A549 (cell line): Measurements from ENCODE around the gene CBARP. TPM values are rescaled to one million over a fixed set of nuclear protein-coding genes. Genes with fewer than 3 reads are reported as not detected.

ENCODE experiments used
- ATAC-seq, 2 experiments: fragments of 200-7000 bp in 1 of 2; fragments of >200 bp in 1 of 2; cut with Nextera tagmentation in 1 of 2; cut with Tn5 transposase in 1 of 2; 3 replicates each; pipeline versions ENCODE4 v1.8.0 to v1.9.1; 2018 to 2020; ENCODE audit warnings: mild to moderate bottlenecking in 1 of 2, moderate library complexity in 1 of 2
- CTCF ChIA-PET: fragments of 300-600 bp; sonication (Branson Sonifier 250); formaldehyde crosslinking; extraction: SDS; loops from one replicate; lab custom pipeline; 2021; ENCODE audit warnings: antibody characterized with exemption, inconsistent platforms; lab: Yijun Ruan, JAX
- POLR2A ChIA-PET: fragments of 350-600 bp; formaldehyde crosslinking; extraction: SDS; loops from one replicate; lab custom pipeline; 2021; ENCODE audit warnings: antibody characterized with exemption, inconsistent platforms; lab: Yijun Ruan, JAX
- DNase-seq, 2 experiments: peaks; one replicate each; pipeline versions ENCODE4 v3.0.0 to v3.0.0-alpha.2; 2011 to 2016; ENCODE audit warnings: low read depth in 1 of 2, low spot score in 1 of 2
- FAIRE-seq: peaks from 2 replicates; lab custom pipeline; 2011; peaks lifted over from hg19 to GRCh38; lab: Jason Lieb, UNC
- H3K27ac ChIP-seq, 2 experiments: fragments of >200 bp; sonication (Bioruptor Twin); formaldehyde crosslinking; 3 replicates each; pipeline ENCODE4 v1.5.1; 2016 to 2017
- H3K4me1 ChIP-seq: fragments of >200 bp; sonication (Bioruptor Twin); formaldehyde crosslinking; 3 replicates; pipeline ENCODE4 v1.6.1; 2016
- H3K4me2 ChIP-seq: fragments of >200 bp; sonication (Bioruptor Twin); formaldehyde crosslinking; 3 replicates; pipeline ENCODE4 v1.6.1; 2016
- H3K4me3 ChIP-seq: fragments of >200 bp; sonication (Bioruptor Twin); formaldehyde crosslinking; 3 replicates; pipeline ENCODE4 v1.5.1; 2016
- H3K9me3 ChIP-seq: fragments of >200 bp; sonication (Bioruptor Twin); formaldehyde crosslinking; 3 replicates; pipeline ENCODE4 v1.6.1; 2016
- BHLHE40 ChIP-seq: IDR thresholded peaks from 2 replicates; pipeline ENCODE4 v1.6.1; 2012; ENCODE audit warnings: low read depth, low read length, inconsistent platforms
- CEBPB ChIP-seq, 2 experiments: fragments of >200 bp in 1 of 2; sonication (Bioruptor Twin) in 1 of 2; formaldehyde crosslinking in 1 of 2; IDR thresholded peaks; 2 replicates each; pipeline ENCODE4 v1.6.1; 2012 to 2016
- CTCF ChIP-seq: fragments of >200 bp; sonication (Bioruptor Twin); formaldehyde crosslinking; IDR thresholded peaks from 3 replicates; pipeline ENCODE4 v1.5.1; 2016
- EHMT2 ChIP-seq: fragments of 200-600 bp; sonication (generic); IDR thresholded peaks from 2 replicates; pipeline ENCODE4 v1.6.1; 2016; ENCODE audit warnings: antibody characterized with exemption, low read depth, mild to moderate bottlenecking, moderate library complexity
- ELK1 ChIP-seq: fragments of 150-350 bp; IDR thresholded peaks from 2 replicates; pipeline ENCODE4 v1.6.1; 2014; ENCODE audit warnings: low read depth, mild to moderate bottlenecking, low read length
- ESRRA ChIP-seq: fragments of 150-350 bp; IDR thresholded peaks from 2 replicates; pipeline ENCODE4 v1.6.1; 2014; ENCODE audit warnings: mild to moderate bottlenecking, low read length, borderline replicate concordance
- FOSL2 ChIP-seq, 2 experiments: fragments of 450-650 bp in 1 of 2; fragments of >200 bp in 1 of 2; sonication (Bioruptor Twin) in 1 of 2; formaldehyde crosslinking; IDR thresholded peaks; 2 replicates each; pipeline versions ENCODE4 v1.5.0 to v1.6.1; 2016 to 2020; ENCODE audit warnings: mild to moderate bottlenecking in 1 of 2, moderate library complexity in 1 of 2
- FOXS1 ChIP-seq: fragments of 250-450 bp; sonication (Bioruptor Pico); IDR thresholded peaks from 2 replicates; pipeline ENCODE4 v1.5.0; 2020; ENCODE audit warnings: mild to moderate bottlenecking, moderate library complexity
- HDAC2 ChIP-seq: fragments of 200-600 bp; sonication (generic); IDR thresholded peaks from 2 replicates; pipeline ENCODE4 v1.6.1; 2016
- HES2 ChIP-seq: fragments of >200 bp; sonication (Bioruptor Twin); formaldehyde crosslinking; IDR thresholded peaks from 2 replicates; pipeline ENCODE4 v1.6.1; 2016
- HMGXB4 ChIP-seq: fragments of 250-450 bp; sonication (Bioruptor Pico); IDR thresholded peaks from 2 replicates; pipeline ENCODE4 v1.5.0; 2021; ENCODE audit warnings: mild to moderate bottlenecking, moderate library complexity, borderline replicate concordance
- HOXB5 ChIP-seq: fragments of 250-450 bp; sonication (Bioruptor Pico); IDR thresholded peaks from 2 replicates; pipeline ENCODE4 v1.5.0; 2020; ENCODE audit warnings: mild to moderate bottlenecking, moderate library complexity
- JUN ChIP-seq, 2 experiments: fragments of >200 bp; sonication (Bioruptor Twin); formaldehyde crosslinking; IDR thresholded peaks; 2 replicates in 1 of 2; 3 replicates in 1 of 2; pipeline ENCODE4 v1.6.1; 2016 to 2017
- KDM5A ChIP-seq: fragments of 200-600 bp; sonication (generic); IDR thresholded peaks from 2 replicates; pipeline ENCODE4 v1.6.1; 2016; ENCODE audit warnings: antibody characterized with exemption, mild to moderate bottlenecking
- MAFK ChIP-seq: fragments of 450-650 bp; IDR thresholded peaks from 2 replicates; pipeline ENCODE4 v1.6.1; 2014; ENCODE audit not compliant: partially characterized antibody
- MAX ChIP-seq: IDR thresholded peaks from 2 replicates; pipeline ENCODE4 v1.6.1; 2012
- MAZ ChIP-seq: fragments of 150-350 bp; IDR thresholded peaks from 2 replicates; pipeline ENCODE4 v1.6.1; 2014; ENCODE audit warnings: antibody characterized with exemption, low read depth, low read length, borderline replicate concordance
- NFE2L2 ChIP-seq: fragments of 150-350 bp; conservative IDR thresholded peaks from 2 replicates; pipeline ENCODE4 v1.6.1; 2014; ENCODE audit warnings: low read length
- NPAS2 ChIP-seq: fragments of 250-450 bp; sonication (Bioruptor Pico); IDR thresholded peaks from 2 replicates; pipeline ENCODE4 v1.8.0; 2022; ENCODE audit warnings: mild to moderate bottlenecking, moderate library complexity, borderline replicate concordance
- PBX3 ChIP-seq: IDR thresholded peaks from 2 replicates; pipeline ENCODE4 v1.6.1; 2012
- POLR2A ChIP-seq: IDR thresholded peaks from 2 replicates; pipeline ENCODE4 v1.6.1; 2012; ENCODE audit warnings: mild to moderate bottlenecking, low read length
- POLR2AphosphoS2 ChIP-seq: conservative IDR thresholded peaks from 2 replicates; pipeline ENCODE4 v1.6.1; 2012; ENCODE audit warnings: low read length, improper control_type of control experiment, inconsistent platforms
- RARB ChIP-seq: fragments of 250-450 bp; sonication (Bioruptor Pico); IDR thresholded peaks from 2 replicates; pipeline ENCODE4 v1.8.0; 2021; ENCODE audit warnings: mild to moderate bottlenecking, moderate library complexity
- SREBF2 ChIP-seq: fragments of 450-650 bp; IDR thresholded peaks from 2 replicates; pipeline ENCODE4 v1.6.1; 2014; ENCODE audit warnings: mild to moderate bottlenecking, moderate library complexity
- TFCP2L1 ChIP-seq: fragments of 250-450 bp; sonication (Bioruptor Pico); IDR thresholded peaks from 2 replicates; pipeline ENCODE4 v1.5.0; 2021; ENCODE audit warnings: mild to moderate bottlenecking
- TP53 ChIP-seq: fragments of 250-450 bp; sonication (Bioruptor Pico); IDR thresholded peaks from 2 replicates; pipeline ENCODE4 v1.5.0; 2021; ENCODE audit warnings: mild to moderate bottlenecking, moderate library complexity
- USF2 ChIP-seq: fragments of 450-650 bp; IDR thresholded peaks from 2 replicates; pipeline ENCODE4 v1.6.1; 2014; ENCODE audit warnings: antibody characterized with exemption
- ZFP36 ChIP-seq: fragments of 450-650 bp; IDR thresholded peaks from 2 replicates; pipeline ENCODE4 v1.6.1; 2014; ENCODE audit warnings: borderline replicate concordance; ENCODE audit not compliant: partially characterized antibody
- ZSCAN20 ChIP-seq: fragments of 250-450 bp; sonication (Bioruptor Pico); IDR thresholded peaks from 2 replicates; pipeline ENCODE4 v1.8.0; 2022; ENCODE audit warnings: mild to moderate bottlenecking, moderate library complexity
- WGBS: methylation state at CpG from one replicate; pipeline ENCODE4 v1.1.6; 2017; ENCODE audit errors: missing lambda C conversion rate; 5-methylcytosine and 5-hydroxymethylcytosine counted together
- polyA plus RNA-seq, 4 experiments: library from polyadenylated mRNA; depleted of rRNA in 3 of 4; stranded (reverse); fragments of >200 nt; fragmentation: RNase III in 1 of 4; extraction: RNeasy Plus Mini Kit Qiagen cat#74134 plus additional on column Dnase treatment in 1 of 4; gene quantifications; 2 replicates in 3 of 4; 3 replicates in 1 of 4; pipeline ENCODE4 v1.2.3, GENCODE V29; 2011 to 2017

CBARP gene
- polyA plus RNA-seq, 2 of the 4 experiments (the other 2 are of a cell fraction) = 0.19 to 2.0 TPM

GRCh38 chr19:1214862-1215731 is 22.7 kb downstream of the CBARP start:
- DNase-seq (no peak), FAIRE-seq (no peak), ATAC-seq (peak in 1 of 2 experiments; percentile 15; a peak in 1 of 6 replicates)
- Histone ChIP-seq H3K9me3 (no peaks in the 10 kb centered on the region), H3K27ac (peak overlapping the region in 1 of 2 experiments; percentile 65; a peak in 3 of 6 replicates), H3K4me2 (peak overlapping the region; percentile 19; the same call in 1 of the 3 replicates), H3K4me3 (no peak overlapping the region), H3K4me1 (peaks cover 24% of the 10 kb centered on the region)
- POLR2A ChIA-PET = no interaction called here
- no peak for TF ChIP-seq HMGXB4 (CRISPR knock-in tag)
- TF ChIP-seq ZSCAN20 (CRISPR knock-in tag) = no peak
- no peak for TF ChIP-seq CTCF
- no peak for TF ChIP-seq MAX
- TF ChIP-seq TFCP2L1 (CRISPR knock-in tag) = no peak
- TF ChIP-seq HES2 = no peak
- no peak for TF ChIP-seq FOXS1 (CRISPR knock-in tag)
- no peak for TF ChIP-seq POLR2AphosphoS2
- TF ChIP-seq MAFK = no peak
- TF ChIP-seq TP53 (CRISPR knock-in tag) = no peak
- TF ChIP-seq ESRRA = no peak
- TF ChIP-seq EHMT2 = no peak
- TF ChIP-seq NPAS2 (CRISPR knock-in tag) = no peak
- TF ChIP-seq CEBPB (IDR thresholded peaks at IDR 0.05) = no peak
- TF ChIP-seq FOSL2 (IDR thresholded peaks at IDR 0.05) = no peak
- no peak for TF ChIP-seq FOSL2 (CRISPR knock-in tag; IDR thresholded peaks at IDR 0.05)
- TF ChIP-seq KDM5A = no peak
- no peak for TF ChIP-seq PBX3
- CTCF ChIA-PET = interaction anchor here (0.6 to 2.9 kb wide), 6 partner anchors 11 to 231 kb away, joined by 3 to 19 read pairs (median 4); partner anchors contain the start of gene WDR18
- 80% methylated on average over 11 of the region's 26 CpGs for WGBS

- H3K4me2 ChIP-seq = no peak overlapping the region
- ChIA-PET POLR2A (no interaction called here), CTCF (interaction anchor here (0.6 to 1.7 kb wide), 6 partner anchors 11 to 230 kb away, joined by 3 to 5 read pairs (median 4); partner anchors contain the start of gene WDR18)
- no peak for TF ChIP-seq HDAC2
- TF ChIP-seq ELK1 = no peak
- no peak for TF ChIP-seq MAZ
- no peak for TF ChIP-seq JUN (IDR thresholded peaks at IDR 0.05)
- no peak for TF ChIP-seq NFE2L2
- TF ChIP-seq SREBF2 = no peak
- TF ChIP-seq RARB (CRISPR knock-in tag) = no peak
- TF ChIP-seq HOXB5 (CRISPR knock-in tag) = no peak
- no peak for TF ChIP-seq POLR2A
- no peak for TF ChIP-seq BHLHE40
- no peak for TF ChIP-seq ZFP36
- no peak for TF ChIP-seq USF2
- TF ChIP-seq, all 56 proteins: peak for 0
- WGBS = 94% methylated on average over 15 of the region's 21 CpGs
- FAIRE-seq (no peak), DNase-seq (no peak), ATAC-seq (no peak)
- H3K4me1 ChIP-seq = peaks cover 24% of the 10 kb centered on the region
- no peaks in the 10 kb centered on the region for H3K9me3 ChIP-seq
- peak overlapping the region in 1 of 2 experiments; percentile 48; a peak in 1 of 6 replicates for H3K27ac ChIP-seq
- no peak overlapping the region for H3K4me3 ChIP-seq
Measured at GRCh38 chr19:1214299-1214861, 23.4 kb downstream of the CBARP start.
